Left colon (tissue), 2 donors: ENCODE measurements around the gene RPS18. TPM values are rescaled to one million over a fixed set of nuclear protein-coding genes. Genes with fewer than 3 reads are reported as not detected.
"Not testable (repeated sequence)": the region's sequence is repeated elsewhere in the genome, so short reads cannot be mapped to it uniquely, and the experiment has no call there.

Experiments
- ATAC-seq: fragments of 200-7000 bp; cut with Tn5 transposase; one replicate; pipeline ENCODE4 v1.9.1; 2020; ENCODE audit warnings: mild to moderate bottlenecking, moderate library complexity
- DNase-seq, 2 donors: peaks; one replicate each; pipeline ENCODE4 v3.0.0-alpha.2; 2020
- intact Hi-C, 2 donors: fragments of 100-400 bp; cut with DNase I in 1 of 2; cut with micrococcal nuclease in 1 of 2; formaldehyde crosslinking; loops; one replicate each; pipeline versions ENCODE4 v1.11.2 to v1.14.0; 2022; cut with DNase I, micrococcal nuclease
- long read RNA-seq: library from polyadenylated mRNA; unstranded; transcript quantifications from one replicate; pipeline ENCODE4 v2.0.0, GENCODE V29; 2021
- total RNA-seq, 2 donors: library from RNA; stranded (reverse); fragmentation: NEBNext Ultra II Directional; extraction: Animal tissue kit (Norgen Biotek cat#: 25700); gene quantifications; one replicate each; pipeline ENCODE4 v1.2.1, GENCODE V29; 2021
- donor health status: DM: no; HTN: no; CAD: no.
- donor health status: DM: yes; HTN: yes; CAD: no.

RPS18 gene
- total RNA-seq: 1,000 to 10,000 TPM; 1,882 to 2,045 TPM
- long read RNA-seq, transcript RPS18-230 (6 exons, 613 nt): major isoform, 367 of 378 reads
- long read RNA-seq, partial matches to known transcripts: 1 of 378 reads
- long read RNA-seq, other reads (novel, unspliced or antisense): 5 of 378 reads

- DNase-seq: peak; percentile 91 to 96
- intact Hi-C loops: no loop called here
- ATAC-seq: peak; percentile 84
Observed at GRCh38 chr6:33271468-33272274, at the start of gene RPS18, which contains the start of gene VPS52. Gene RPS18 (plus strand): TSS chr6:33272075. CDS start chr6:33272120, 45 bp downstream. Gene VPS52 (minus strand): TSS chr6:33271876. CDS start chr6:33271675, 201 bp downstream.

- ATAC-seq, intact Hi-C loops, DNase-seq: not testable (repeated sequence)
Observed at GRCh38 chr6:33226503-33227120, 45.3 kb upstream of the RPS18 start.

- ATAC-seq: no peak
- DNase-seq: no peak
- intact Hi-C loops: no loop called here
Observed at GRCh38 chr6:33235221-33235634, 36.6 kb upstream of the RPS18 start.

GRCh38 chr6:33236328-33236727, 35.5 kb upstream of the RPS18 start:
- intact Hi-C loops: no loop called here
- ATAC-seq: no peak
- DNase-seq: no peak

GRCh38 chr6:33236852-33237251, 35.0 kb upstream of the RPS18 start:
- intact Hi-C loops: no loop called here
- ATAC-seq (no peak), DNase-seq (no peak)

- ATAC-seq (no peak), DNase-seq (no peak)
- intact Hi-C loops: no loop called here
Observed at GRCh38 chr6:33237741-33238140, 34.1 kb upstream of the RPS18 start.

GRCh38 chr6:33241968-33242367, 29.9 kb upstream of the RPS18 start:
- no peak for ATAC-seq
- intact Hi-C loops: no loop called here
- no peak for DNase-seq

GRCh38 chr6:33243476-33243875, 28.4 kb upstream of the RPS18 start:
- DNase-seq (no peak), ATAC-seq (no peak)
- intact Hi-C loops: no loop called here

GRCh38 chr6:33247977-33248642, 23.8 kb upstream of the RPS18 start:
- ATAC-seq: peak; percentile 67
- intact Hi-C loops: loop anchor here in 1 of 2 donors (5.0 kb wide), 3 partner anchors 86 to 236 kb away; no protein-coding TSS in a partner anchor
- peak; percentile 82 to 94 for DNase-seq

- ATAC-seq: peak; percentile 6
- no peak for DNase-seq
- intact Hi-C loops: loop anchor here in 1 of 2 donors (5.0 kb wide), 3 partner anchors 86 to 236 kb away; no protein-coding TSS in a partner anchor
Observed at GRCh38 chr6:33248643-33248931, 23.3 kb upstream of the RPS18 start.

- peak; percentile 94 for ATAC-seq
- intact Hi-C loops: loop anchor here in 1 of 2 donors (5.0 kb wide), 3 partner anchors 87 to 237 kb away; no protein-coding TSS in a partner anchor
- peak; percentile 97 to 99 for DNase-seq
Observed at GRCh38 chr6:33248932-33249731, 22.7 kb upstream of the RPS18 start.

GRCh38 chr6:33249732-33250630, 21.9 kb upstream of the RPS18 start:
- peak; percentile 0 for ATAC-seq

GRCh38 chr6:33250731-33251130, 21.1 kb upstream of the RPS18 start:
- ATAC-seq (no peak), DNase-seq (no peak)
- intact Hi-C loops: no loop called here

More at GRCh38 chr6:33249732-33250630, 21.9 kb upstream of the RPS18 start:
- peak in 1 of 2 donors; percentile 24 for DNase-seq
- intact Hi-C loops: loop anchor here in 1 of 2 donors (5.0 kb wide), 3 partner anchors 88 to 238 kb away; no protein-coding TSS in a partner anchor

- no peak for DNase-seq
- no peak for ATAC-seq
- intact Hi-C loops: no loop called here
Observed at GRCh38 chr6:33251395-33252012, 20.4 kb upstream of the RPS18 start.

GRCh38 chr6:33252759-33253158, 19.1 kb upstream of the RPS18 start:
- DNase-seq (no peak), ATAC-seq (no peak)
- intact Hi-C loops: no loop called here

- no peak for ATAC-seq
Observed at GRCh38 chr6:33254591-33254990, 17.3 kb upstream of the RPS18 start.

GRCh38 chr6:33259032-33259431, 12.8 kb upstream of the RPS18 start:
- intact Hi-C loops: no loop called here
- DNase-seq (no peak), ATAC-seq (no peak)

More at GRCh38 chr6:33254591-33254990, 17.3 kb upstream of the RPS18 start:
- no peak for DNase-seq
- intact Hi-C loops: no loop called here
